Measurements from ENCODE around the gene DAPK2. TPM values are rescaled to one million over a fixed set of nuclear protein-coding genes. Genes with fewer than 3 reads are reported as not detected.
"Not testable (repeated sequence)": the region's sequence is repeated elsewhere in the genome, so short reads cannot be mapped to it uniquely, and the experiment has no call there.

The DAPK2 gene
- total and polyA plus RNA-seq, 9 donors: 2.9 to 5.9 (median 3.9) TPM

GRCh38 chr15:63908281-63908680, 138.0 kb downstream of the DAPK2 start:
- no peaks in the 10 kb centered on the region for H3K36me3 ChIP-seq (ENCODE audit: control insufficient read depth, insufficient read depth, low read length)
- no peak overlapping the region for H3K27ac ChIP-seq (ENCODE audit: low read length)
- peaks cover 41% of the 10 kb centered on the region for H3K4me1 ChIP-seq (ENCODE audit: control insufficient read depth, insufficient read depth, low read length)
- no peaks in the 10 kb centered on the region for H3K27me3 ChIP-seq (ENCODE audit: control insufficient read depth, insufficient read depth, low read length)
- DNase-seq: no peak
- WGBS (ENCODE audit: insufficient coverage): 94% methylated on average over 6 of the region's 7 CpGs
- H3K9me3 ChIP-seq (replicated peaks; ENCODE audit: control insufficient read depth, low read depth, low read length): no peaks in the 10 kb centered on the region
- H3K4me3 ChIP-seq (ENCODE audit: low read length): no peak overlapping the region

GRCh38 chr15:63907521-63907920, 138.8 kb downstream of the DAPK2 start:
- no peaks in the 10 kb centered on the region for H3K9me3 ChIP-seq (replicated peaks; ENCODE audit: control insufficient read depth, low read depth, low read length)
- peaks cover 44% of the 10 kb centered on the region for H3K4me1 ChIP-seq (ENCODE audit: control insufficient read depth, insufficient read depth, low read length)
- H3K27me3 ChIP-seq (ENCODE audit: control insufficient read depth, insufficient read depth, low read length): no peaks in the 10 kb centered on the region
- H3K27ac ChIP-seq (ENCODE audit: low read length): no peak overlapping the region
- WGBS (ENCODE audit: insufficient coverage): 73% methylated on average over 3 of the region's 8 CpGs
- no peak for DNase-seq
- no peak overlapping the region for H3K4me3 ChIP-seq (ENCODE audit: low read length)
- no peaks in the 10 kb centered on the region for H3K36me3 ChIP-seq (ENCODE audit: control insufficient read depth, insufficient read depth, low read length)

- Histone ChIP-seq H3K9me3 (replicated peaks; ENCODE audit: control insufficient read depth, low read depth, low read length) (no peaks in the 10 kb centered on the region), H3K4me3 (ENCODE audit: low read length) (no peak overlapping the region), H3K4me1 (ENCODE audit: control insufficient read depth, insufficient read depth, low read length) (peaks cover 40% of the 10 kb centered on the region), H3K27ac (ENCODE audit: low read length) (no peak overlapping the region), H3K36me3 (ENCODE audit: control insufficient read depth, insufficient read depth, low read length) (no peaks in the 10 kb centered on the region), H3K27me3 (ENCODE audit: control insufficient read depth, insufficient read depth, low read length) (no peaks in the 10 kb centered on the region)
- no peak for DNase-seq
- 83% methylated on average over 4 of the region's 4 CpGs for WGBS (ENCODE audit: insufficient coverage)
Measured at GRCh38 chr15:63906266-63906584, 140.1 kb downstream of the DAPK2 start.

- 82% methylated on average over 5 of the region's 8 CpGs for WGBS (ENCODE audit: insufficient coverage)
- Histone ChIP-seq H3K4me3 (ENCODE audit: low read length) (no peak overlapping the region), H3K27me3 (ENCODE audit: control insufficient read depth, insufficient read depth, low read length) (no peaks in the 10 kb centered on the region), H3K9me3 (replicated peaks; ENCODE audit: control insufficient read depth, low read depth, low read length) (no peaks in the 10 kb centered on the region), H3K36me3 (ENCODE audit: control insufficient read depth, insufficient read depth, low read length) (no peaks in the 10 kb centered on the region), H3K4me1 (ENCODE audit: control insufficient read depth, insufficient read depth, low read length) (peaks cover 40% of the 10 kb centered on the region), H3K27ac (ENCODE audit: low read length) (no peak overlapping the region)
- DNase-seq: no peak
Measured at GRCh38 chr15:63905558-63906265, 140.6 kb downstream of the DAPK2 start.

- Histone ChIP-seq H3K4me1 (ENCODE audit: control insufficient read depth, insufficient read depth, low read length) (peaks cover 34% of the 10 kb centered on the region), H3K9me3 (replicated peaks; ENCODE audit: control insufficient read depth, low read depth, low read length) (no peaks in the 10 kb centered on the region), H3K27me3 (ENCODE audit: control insufficient read depth, insufficient read depth, low read length) (no peaks in the 10 kb centered on the region), H3K4me3 (ENCODE audit: low read length) (no peak overlapping the region), H3K27ac (ENCODE audit: low read length) (no peak overlapping the region), H3K36me3 (ENCODE audit: control insufficient read depth, insufficient read depth, low read length) (no peaks in the 10 kb centered on the region)
- WGBS (ENCODE audit: insufficient coverage): 62% methylated on average over 7 of the region's 7 CpGs
- no peak for DNase-seq
Measured at GRCh38 chr15:63905131-63905530, 141.2 kb downstream of the DAPK2 start.

GRCh38 chr15:63904042-63904441, 142.2 kb downstream of the DAPK2 start:
- no CpG with 5 or more reads among the region's 4 CpGs for WGBS (ENCODE audit: insufficient coverage)
- H3K36me3 ChIP-seq (ENCODE audit: control insufficient read depth, insufficient read depth, low read length): no peaks in the 10 kb centered on the region
- no peak for DNase-seq
- no peaks in the 10 kb centered on the region for H3K9me3 ChIP-seq (replicated peaks; ENCODE audit: control insufficient read depth, low read depth, low read length)
- peaks cover 26% of the 10 kb centered on the region for H3K4me1 ChIP-seq (ENCODE audit: control insufficient read depth, insufficient read depth, low read length)
- no peak overlapping the region for H3K27ac ChIP-seq (ENCODE audit: low read length)
- H3K4me3 ChIP-seq (ENCODE audit: low read length): no peak overlapping the region
- no peaks in the 10 kb centered on the region for H3K27me3 ChIP-seq (ENCODE audit: control insufficient read depth, insufficient read depth, low read length)

GRCh38 chr15:63902671-63903035, 143.6 kb downstream of the DAPK2 start:
- no peaks in the 10 kb centered on the region for H3K9me3 ChIP-seq (replicated peaks; ENCODE audit: control insufficient read depth, low read depth, low read length)
- no peak overlapping the region for H3K27ac ChIP-seq (ENCODE audit: low read length)
- 81% methylated on average over 5 of the region's 8 CpGs for WGBS (ENCODE audit: insufficient coverage)
- H3K36me3 ChIP-seq (ENCODE audit: control insufficient read depth, insufficient read depth, low read length): no peaks in the 10 kb centered on the region
- H3K4me1 ChIP-seq (ENCODE audit: control insufficient read depth, insufficient read depth, low read length): peaks cover 19% of the 10 kb centered on the region
- no peaks in the 10 kb centered on the region for H3K27me3 ChIP-seq (ENCODE audit: control insufficient read depth, insufficient read depth, low read length)
- no peak for DNase-seq
- no peak overlapping the region for H3K4me3 ChIP-seq (ENCODE audit: low read length)

- Histone ChIP-seq H3K36me3 (ENCODE audit: control insufficient read depth, insufficient read depth, low read length) (no peaks in the 10 kb centered on the region), H3K9me3 (replicated peaks; ENCODE audit: control insufficient read depth, low read depth, low read length) (no peaks in the 10 kb centered on the region), H3K27ac (ENCODE audit: low read length) (no peak overlapping the region), H3K4me1 (ENCODE audit: control insufficient read depth, insufficient read depth, low read length) (peaks cover 23% of the 10 kb centered on the region), H3K27me3 (ENCODE audit: control insufficient read depth, insufficient read depth, low read length) (no peaks in the 10 kb centered on the region), H3K4me3 (ENCODE audit: low read length) (no peak overlapping the region)
- no peak for DNase-seq
- 40% methylated on average over 1 of the region's 3 CpGs for WGBS (ENCODE audit: insufficient coverage)
Measured at GRCh38 chr15:63901912-63902670, 144.2 kb downstream of the DAPK2 start.

GRCh38 chr15:63900306-63900705, 146.0 kb downstream of the DAPK2 start:
- peaks cover 28% of the 10 kb centered on the region for H3K4me1 ChIP-seq (ENCODE audit: control insufficient read depth, insufficient read depth, low read length)

GRCh38 chr15:63899606-63900005, 146.7 kb downstream of the DAPK2 start:
- H3K4me1 ChIP-seq (ENCODE audit: control insufficient read depth, insufficient read depth, low read length): peaks cover 24% of the 10 kb centered on the region
- H3K36me3 ChIP-seq (ENCODE audit: control insufficient read depth, insufficient read depth, low read length); H3K27me3 ChIP-seq (ENCODE audit: control insufficient read depth, insufficient read depth, low read length); H3K4me3 ChIP-seq (ENCODE audit: low read length); H3K9me3 ChIP-seq (replicated peaks; ENCODE audit: control insufficient read depth, low read depth, low read length); H3K27ac ChIP-seq (ENCODE audit: low read length); DNase-seq: not testable (repeated sequence)
- 76% methylated on average over 4 of the region's 7 CpGs for WGBS (ENCODE audit: insufficient coverage)

More at GRCh38 chr15:63900306-63900705, 146.0 kb downstream of the DAPK2 start:
- no peaks in the 10 kb centered on the region for H3K36me3 ChIP-seq (ENCODE audit: control insufficient read depth, insufficient read depth, low read length)
- H3K4me3 ChIP-seq (ENCODE audit: low read length): no peak overlapping the region
- DNase-seq: no peak
- peaks cover 2% of the 10 kb centered on the region for H3K27me3 ChIP-seq (ENCODE audit: control insufficient read depth, insufficient read depth, low read length)
- 57% methylated on average over 1 of the region's 1 CpG for WGBS (ENCODE audit: insufficient coverage)
- H3K27ac ChIP-seq (ENCODE audit: low read length): no peak overlapping the region
- no peaks in the 10 kb centered on the region for H3K9me3 ChIP-seq (replicated peaks; ENCODE audit: control insufficient read depth, low read depth, low read length)
